Activated CD4-positive, alpha-beta T cell treated with anti-CD3 and anti-CD28 coated beads for 48 hours (primary cell): ENCODE measurements around the gene ADPRH.
"Not testable (repeated sequence)": the region's sequence is repeated elsewhere in the genome, so short reads cannot be mapped to it uniquely, and the experiment has no call there.

ENCODE experiments used
- DNase-seq: peaks from one replicate; pipeline ENCODE4 v3.0.0-alpha.2; 2020

ADPRH gene

GRCh38 chr3:119560160-119560559 lies 19.1 kb upstream of the ADPRH start:
- no peak for DNase-seq

- peak; percentile 36 for DNase-seq
Observed at GRCh38 chr3:119562307-119562961, 16.9 kb upstream of the ADPRH start.

- not testable (repeated sequence) for DNase-seq
Observed at GRCh38 chr3:119563334-119563733, 16.0 kb upstream of the ADPRH start.

- no peak for DNase-seq
Observed at GRCh38 chr3:119569156-119569555, 10.1 kb upstream of the ADPRH start.

GRCh38 chr3:119570229-119570628 lies 9.1 kb upstream of the ADPRH start:
- DNase-seq: no peak

GRCh38 chr3:119571230-119571629 lies 8.1 kb upstream of the ADPRH start:
- no peak for DNase-seq

GRCh38 chr3:119571688-119572087 lies 7.6 kb upstream of the ADPRH start:
- DNase-seq: no peak

- DNase-seq: no peak
Observed at GRCh38 chr3:119575507-119575906, 3.8 kb upstream of the ADPRH start.

GRCh38 chr3:119580067-119580760 lies 922 bp downstream of the ADPRH start:
- DNase-seq: peak; percentile 24

GRCh38 chr3:119582178-119582577 lies 2.9 kb downstream of the ADPRH start:
- peak; percentile 45 for DNase-seq

- DNase-seq: no peak
Observed at GRCh38 chr3:119585208-119585607, 5.9 kb downstream of the ADPRH start.

GRCh38 chr3:119585856-119586570 lies 6.7 kb downstream of the ADPRH start:
- DNase-seq: no peak

GRCh38 chr3:119586733-119587172 lies 7.5 kb downstream of the ADPRH start:
- no peak for DNase-seq

- DNase-seq: peak; percentile 40
Observed at GRCh38 chr3:119588112-119588511, 8.8 kb downstream of the ADPRH start.

GRCh38 chr3:119589102-119589773 lies 9.9 kb downstream of the ADPRH start:
- DNase-seq: no peak

- DNase-seq: no peak
Observed at GRCh38 chr3:119590706-119591105, 11.4 kb downstream of the ADPRH start.

- DNase-seq: no peak
Observed at GRCh38 chr3:119592861-119593260, 13.6 kb downstream of the ADPRH start.

- no peak for DNase-seq
Observed at GRCh38 chr3:119594066-119594465, 14.8 kb downstream of the ADPRH start.

- not testable (repeated sequence) for DNase-seq
Observed at GRCh38 chr3:119594929-119595328, 15.6 kb downstream of the ADPRH start.

- DNase-seq: no peak
Observed at GRCh38 chr3:119595639-119596334, 16.5 kb downstream of the ADPRH start.

GRCh38 chr3:119596398-119596797 lies 17.1 kb downstream of the ADPRH start:
- no peak for DNase-seq

GRCh38 chr3:119597548-119598288 lies 18.4 kb downstream of the ADPRH start, which contains the start of gene PLA1A:
PLA1A (plus strand) TSS chr3:119597885; CDS start chr3:119597914, 29 bp downstream.
- DNase-seq: no peak
